ENCODE data around the gene AMN. TPM values are rescaled to one million over a fixed set of nuclear protein-coding genes. Genes with fewer than 3 reads are reported as not detected.
A peak's percentile ranks its signal among the peaks of the same experiment; 100 is the strongest.

The AMN gene
- total RNA-seq, 3 donors from 2014 or later: 0.16 to 0.88 (median 0.66) TPM

DNA sequence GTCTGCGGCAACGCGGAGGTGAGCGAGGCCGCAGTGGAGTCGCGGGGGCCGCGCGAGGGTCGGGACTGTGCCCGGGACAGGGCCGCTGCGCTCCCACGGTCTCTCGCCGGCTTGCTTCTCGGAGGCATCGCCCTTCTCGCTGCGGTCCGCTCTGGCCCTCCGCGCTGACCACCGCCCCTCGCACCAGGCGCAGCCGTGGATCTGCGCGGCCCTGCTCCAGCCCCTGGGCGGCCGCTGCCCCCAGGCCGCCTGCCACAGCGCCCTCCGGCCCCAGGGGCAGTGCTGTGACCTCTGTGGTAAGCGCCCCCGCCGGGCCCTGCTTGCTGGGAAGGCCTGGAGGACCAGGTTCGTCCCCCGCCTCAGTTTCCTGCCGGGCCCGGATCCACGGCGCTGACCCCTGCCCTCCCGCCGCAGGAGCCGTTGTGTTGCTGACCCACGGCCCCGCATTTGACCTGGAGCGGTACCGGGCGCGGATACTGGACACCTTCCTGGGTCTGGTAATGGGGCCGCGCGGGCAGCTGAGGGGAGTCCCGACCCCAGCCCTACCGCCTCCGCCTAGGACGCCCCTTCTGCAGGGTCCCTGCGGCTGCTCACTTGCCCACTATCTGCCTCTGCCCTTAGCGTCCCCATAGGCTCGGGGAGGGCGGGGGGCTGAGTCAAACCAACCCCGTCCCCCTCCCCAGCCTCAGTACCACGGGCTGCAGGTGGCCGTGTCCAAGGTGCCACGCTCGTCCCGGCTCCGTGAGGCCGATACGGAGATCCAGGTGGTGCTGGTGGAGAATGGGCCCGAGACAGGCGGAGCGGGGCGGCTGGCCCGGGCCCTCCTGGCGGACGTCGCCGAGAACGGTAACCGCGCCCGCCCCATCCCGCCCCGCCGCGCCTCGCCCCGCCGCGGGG is 7.0 kb downstream of the AMN start:
- no peaks in the 10 kb centered on the region for H3K9me3 ChIP-seq
- peaks cover 14 to 15% of the 10 kb centered on the region in 2 donors for H3K4me1 ChIP-seq
- no peaks in the 10 kb centered on the region for H3K36me3 ChIP-seq
- no peak for DNase-seq (ENCODE audit: low spot score in 2 of 2)
- H3K27me3 ChIP-seq: peaks cover 18 to 42% of the 10 kb centered on the region in 2 donors
- TF ChIP-seq POLR2AphosphoS5 (IDR thresholded peaks at IDR 0.05) (no peak), POLR2A (IDR thresholded peaks at IDR 0.05) (no peak)
- TF ChIP-seq, protein P1, sequence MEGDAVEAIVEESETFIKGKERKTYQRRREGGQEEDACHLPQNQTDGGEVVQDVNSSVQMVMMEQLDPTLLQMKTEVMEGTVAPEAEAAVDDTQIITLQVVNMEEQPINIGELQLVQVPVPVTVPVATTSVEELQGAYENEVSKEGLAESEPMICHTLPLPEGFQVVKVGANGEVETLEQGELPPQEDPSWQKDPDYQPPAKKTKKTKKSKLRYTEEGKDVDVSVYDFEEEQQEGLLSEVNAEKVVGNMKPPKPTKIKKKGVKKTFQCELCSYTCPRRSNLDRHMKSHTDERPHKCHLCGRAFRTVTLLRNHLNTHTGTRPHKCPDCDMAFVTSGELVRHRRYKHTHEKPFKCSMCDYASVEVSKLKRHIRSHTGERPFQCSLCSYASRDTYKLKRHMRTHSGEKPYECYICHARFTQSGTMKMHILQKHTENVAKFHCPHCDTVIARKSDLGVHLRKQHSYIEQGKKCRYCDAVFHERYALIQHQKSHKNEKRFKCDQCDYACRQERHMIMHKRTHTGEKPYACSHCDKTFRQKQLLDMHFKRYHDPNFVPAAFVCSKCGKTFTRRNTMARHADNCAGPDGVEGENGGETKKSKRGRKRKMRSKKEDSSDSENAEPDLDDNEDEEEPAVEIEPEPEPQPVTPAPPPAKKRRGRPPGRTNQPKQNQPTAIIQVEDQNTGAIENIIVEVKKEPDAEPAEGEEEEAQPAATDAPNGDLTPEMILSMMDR (IDR thresholded peaks at IDR 0.05): no peak
- no peak overlapping the region for H3K27ac ChIP-seq
- peak overlapping the region; percentile 36 to 67 (median 48) for H3K4me3 ChIP-seq
- intact Hi-C loops (cut with DNase I; ENCODE audit: low total_unique reads): no loop called here

DNA sequence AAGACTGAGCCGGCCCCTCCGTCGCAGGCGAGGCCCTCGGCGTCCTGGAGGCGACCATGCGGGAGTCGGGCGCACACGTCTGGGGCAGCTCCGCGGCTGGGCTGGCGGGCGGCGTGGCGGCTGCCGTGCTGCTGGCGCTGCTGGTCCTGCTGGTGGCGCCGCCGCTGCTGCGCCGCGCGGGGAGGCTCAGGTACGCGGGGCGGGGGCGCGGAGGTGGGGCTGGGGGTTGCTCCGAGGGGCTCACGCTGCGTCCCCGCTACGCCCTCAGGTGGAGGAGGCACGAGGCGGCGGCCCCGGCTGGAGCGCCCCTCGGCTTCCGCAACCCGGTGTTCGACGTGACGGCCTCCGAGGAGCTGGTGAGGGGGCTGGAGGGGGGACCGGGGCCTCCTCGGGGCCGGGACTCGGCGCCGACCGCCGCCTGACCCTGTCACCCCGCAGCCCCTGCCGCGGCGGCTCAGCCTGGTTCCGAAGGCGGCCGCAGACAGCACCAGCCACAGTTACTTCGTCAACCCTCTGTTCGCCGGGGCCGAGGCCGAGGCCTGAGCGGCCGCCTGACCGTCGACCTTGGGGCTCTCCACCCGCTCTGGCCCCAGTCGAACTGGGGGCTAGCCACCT is 7.8 kb downstream of the AMN start:
- peak overlapping the region in 2 of 3 donors; percentile 48 to 67 for H3K4me3 ChIP-seq
- no peaks in the 10 kb centered on the region for H3K9me3 ChIP-seq

DNA sequence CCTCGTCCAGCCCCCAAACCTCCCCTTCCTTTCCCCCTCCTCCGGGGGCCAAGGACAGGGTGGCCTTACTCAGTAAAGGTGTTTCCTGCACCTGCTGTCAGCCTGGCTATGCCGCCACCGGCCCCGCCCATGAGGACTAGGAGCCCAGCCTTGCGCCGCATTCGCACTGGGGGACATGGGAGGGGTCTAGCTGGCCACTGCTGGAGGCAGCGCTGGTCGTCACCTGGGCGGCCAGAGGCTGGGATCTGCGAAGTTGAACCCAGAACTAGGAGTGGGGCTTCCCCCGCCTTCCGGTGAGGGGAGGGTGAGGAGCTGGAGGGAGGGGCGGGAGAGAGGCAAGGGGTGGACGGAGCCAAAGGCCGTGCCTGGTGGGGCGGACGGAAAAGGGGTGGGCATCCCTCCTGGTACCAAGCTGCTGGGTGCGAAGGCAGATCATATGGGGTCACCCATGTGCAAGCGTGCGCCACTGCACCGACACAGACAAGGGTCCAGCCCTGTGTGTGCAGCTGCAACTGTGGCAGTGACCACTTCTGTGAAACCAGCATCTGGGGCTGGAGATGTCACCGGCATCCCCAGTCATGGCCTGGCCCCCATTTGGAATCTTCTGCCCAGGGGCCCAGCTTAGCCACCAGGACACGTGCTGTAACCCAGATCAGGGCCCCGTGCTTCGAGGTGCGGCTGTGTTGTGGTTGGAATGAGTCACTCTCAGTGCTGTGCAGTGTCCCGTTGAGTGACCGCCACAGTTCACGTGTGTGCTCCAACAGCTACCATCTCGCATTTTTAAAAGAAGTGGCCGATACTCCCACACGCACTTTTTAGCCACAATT is 8.5 kb downstream of the AMN start:
- DNase-seq (ENCODE audit: low spot score in 2 of 2): no peak
- intact Hi-C loops (cut with DNase I; ENCODE audit: low total_unique reads): no loop called here
- peaks cover 18 to 29% of the 10 kb centered on the region in 2 donors for H3K27me3 ChIP-seq
- H3K9me3 ChIP-seq: no peaks in the 10 kb centered on the region
- peak overlapping the region in 1 of 3 donors; percentile 67 for H3K4me3 ChIP-seq
- H3K27ac ChIP-seq: no peak overlapping the region
- no peaks in the 10 kb centered on the region for H3K36me3 ChIP-seq
- TF ChIP-seq POLR2AphosphoS5 (IDR thresholded peaks at IDR 0.05) (no peak), POLR2A (IDR thresholded peaks at IDR 0.05) (no peak)
- TF ChIP-seq, protein P1 (IDR thresholded peaks at IDR 0.05): no peak
- H3K4me1 ChIP-seq: peaks cover 14 to 15% of the 10 kb centered on the region in 2 donors

More for the DNA sequence above, 7.8 kb downstream of the AMN start:
- DNase-seq (ENCODE audit: low spot score in 2 of 2): no peak
- Histone ChIP-seq H3K27me3 (peaks cover 18 to 35% of the 10 kb centered on the region in 2 donors), H3K36me3 (no peaks in the 10 kb centered on the region), H3K27ac (no peak overlapping the region), H3K4me1 (peaks cover 14 to 15% of the 10 kb centered on the region in 2 donors)
- TF ChIP-seq, protein P1 (IDR thresholded peaks at IDR 0.05): no peak
- TF ChIP-seq POLR2A (IDR thresholded peaks at IDR 0.05) (no peak), POLR2AphosphoS5 (IDR thresholded peaks at IDR 0.05) (no peak)
- intact Hi-C loops (cut with DNase I; ENCODE audit: low total_unique reads): no loop called here

DNA sequence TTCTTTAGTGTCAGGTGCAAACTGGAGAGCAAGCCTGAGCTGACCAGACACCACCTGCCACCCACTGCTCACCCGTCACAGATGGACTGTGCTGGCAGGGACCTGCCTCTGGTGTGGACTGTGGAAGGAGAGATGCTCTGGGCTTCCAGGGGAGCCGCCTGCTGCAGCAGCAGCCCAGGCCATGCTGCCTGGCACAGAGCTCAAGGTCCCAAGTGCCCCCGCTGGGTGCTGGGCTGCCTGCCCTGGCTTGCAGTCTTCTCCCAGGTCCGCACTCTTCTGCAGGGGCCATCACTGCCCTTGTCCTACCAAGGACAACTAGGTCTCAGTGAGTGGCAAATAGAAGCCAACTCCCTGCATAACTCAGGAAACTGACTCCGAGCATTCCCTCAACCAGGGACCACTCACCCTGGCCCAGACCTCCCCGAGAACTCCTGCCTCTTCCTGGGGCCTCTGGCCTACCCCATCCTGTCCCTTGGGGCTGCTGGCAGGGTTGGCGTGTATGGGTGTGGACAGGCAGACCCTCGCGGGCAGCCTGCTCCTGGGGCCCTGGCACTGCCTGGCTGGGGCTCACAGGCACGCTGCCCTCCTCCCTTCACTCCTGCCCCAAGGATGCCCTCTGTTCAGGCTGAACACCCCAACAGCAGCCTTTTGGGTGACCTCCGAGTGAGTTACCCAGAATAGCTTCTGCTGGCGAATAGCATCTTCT is 9.3 kb downstream of the AMN start:
- intact Hi-C loops (cut with DNase I; ENCODE audit: low total_unique reads): no loop called here
- Histone ChIP-seq H3K27ac (no peak overlapping the region), H3K9me3 (no peaks in the 10 kb centered on the region), H3K4me1 (peaks cover 14 to 15% of the 10 kb centered on the region in 2 donors), H3K27me3 (peaks cover 18 to 29% of the 10 kb centered on the region in 2 donors), H3K36me3 (no peaks in the 10 kb centered on the region), H3K4me3 (no peak overlapping the region)
- DNase-seq (ENCODE audit: low spot score in 2 of 2): no peak
- TF ChIP-seq POLR2AphosphoS5 (IDR thresholded peaks at IDR 0.05) (no peak), POLR2A (IDR thresholded peaks at IDR 0.05) (no peak)
- TF ChIP-seq, protein P1 (IDR thresholded peaks at IDR 0.05): no peak

All from breast epithelium (tissue), 4 donors.